OCI-LY7 (cell line): ENCODE results near the gene ARID5B. TPM values are rescaled to one million over a fixed set of nuclear protein-coding genes. Genes with fewer than 3 reads are reported as not detected.

Experiments used
- BruUV-seq: library from RNA; stranded (reverse); fragments of 400-500 nt; replicated peaks from 2 replicates; lab custom pipeline; 2021; lab: Mats Ljungman, UMichigan
- CTCF ChIA-PET: fragments of 300-600 bp; sonication (Branson Sonifier 250); formaldehyde crosslinking; loops from one replicate; lab custom pipeline; 2022; ENCODE audit warnings: antibody characterized with exemption; ENCODE audit not compliant: unreplicated experiment; lab: Charles Lee
- POLR2A ChIA-PET: fragments of 300-600 bp; sonication (Branson Sonifier 250); formaldehyde crosslinking; loops from one replicate; lab custom pipeline; 2022; ENCODE audit warnings: antibody characterized with exemption; lab: Charles Lee
- DNase-seq: peaks from one replicate; pipeline ENCODE4 v3.0.0-alpha.2; 2015; ENCODE audit warnings: low spot score
- H2AFZ ChIP-seq: fragments of 200-600 bp; sonication (generic), shearing (Covaris generic); 2 replicates; pipeline ENCODE4 v1.6.1; 2014; ENCODE audit warnings: mild to moderate bottlenecking, antibody characterized with exemption, low read length, moderate library complexity
- H3K27ac ChIP-seq: fragments of 200-600 bp; sonication (generic); 2 replicates; pipeline ENCODE4 v1.5.1; 2014; ENCODE audit warnings: mixed run types, low read depth, mild to moderate bottlenecking, moderate library complexity, low read length, inconsistent platforms; ENCODE audit not compliant: poor library complexity, severe bottlenecking
- H3K36me3 ChIP-seq: fragments of 200-600 bp; sonication (generic); 2 replicates; pipeline ENCODE4 v1.6.1; 2014; ENCODE audit warnings: mild to moderate bottlenecking, antibody characterized with exemption, low read length, moderate library complexity, mixed read lengths; ENCODE audit not compliant: insufficient read depth
- H3K4me1 ChIP-seq: fragments of 200-600 bp; sonication (generic); 2 replicates; pipeline ENCODE4 v1.5.1; 2014; ENCODE audit warnings: mild to moderate bottlenecking, low read length; ENCODE audit not compliant: insufficient read depth, poor library complexity, severe bottlenecking
- H3K4me2 ChIP-seq: fragments of 200-600 bp; sonication (generic); 2 replicates; pipeline ENCODE4 v1.6.1; 2014; ENCODE audit warnings: mild to moderate bottlenecking, low read length
- H3K4me3 ChIP-seq: fragments of 200-600 bp; sonication (generic); 2 replicates; pipeline ENCODE4 v1.5.1; 2014; ENCODE audit warnings: mild to moderate bottlenecking, low read depth, low read length; ENCODE audit not compliant: poor library complexity, severe bottlenecking
- H3K79me2 ChIP-seq: fragments of 200-600 bp; sonication (generic); 2 replicates; pipeline ENCODE4 v1.6.1; 2016; ENCODE audit warnings: low read depth, mild to moderate bottlenecking, low read length, moderate library complexity, mixed read lengths; ENCODE audit not compliant: insufficient read depth
- H3K9me2 ChIP-seq: fragments of 200-600 bp; sonication (generic); 2 replicates; pipeline ENCODE4 v1.6.1; 2016; ENCODE audit warnings: mild to moderate bottlenecking, low read length, mixed read lengths; ENCODE audit not compliant: insufficient read depth
- H3K9me3 ChIP-seq: fragments of 200-600 bp; sonication (generic); 2 replicates; pipeline ENCODE4 v1.6.1; 2014; ENCODE audit warnings: mild to moderate bottlenecking, mixed run types, low read length, mixed read lengths
- H4K20me1 ChIP-seq: fragments of 200-600 bp; sonication (generic); 2 replicates; pipeline ENCODE4 v1.6.1; 2014; ENCODE audit warnings: mild to moderate bottlenecking, antibody characterized with exemption, low read length, moderate library complexity, mixed read lengths; ENCODE audit not compliant: insufficient read depth
- CTCF ChIP-seq: fragments of 200-600 bp; sonication (generic); conservative IDR thresholded peaks from 2 replicates; pipeline ENCODE4 v1.5.1; 2014; ENCODE audit warnings: mild to moderate bottlenecking, antibody characterized with exemption, low read length, moderate library complexity, mixed read lengths
- EZH2phosphoT487 ChIP-seq: fragments of 200-600 bp; sonication (generic); IDR thresholded peaks from 2 replicates; pipeline ENCODE4 v1.6.1; 2018; ENCODE audit warnings: low read depth, borderline replicate concordance, mild to moderate bottlenecking, mixed run types, antibody characterized with exemption, low read length, moderate library complexity, mixed read lengths
- intact Hi-C: fragments of 100-400 bp; cut with micrococcal nuclease; formaldehyde crosslinking; loops from one replicate; pipeline ENCODE4 v1.10.0; 2022; ENCODE audit not compliant: unreplicated experiment
- total RNA-seq, 2 experiments: library from RNA; depleted of rRNA in 1 of 2; stranded (reverse); fragments of >200 nt in 1 of 2; shearing (Covaris generic) in 1 of 2; gene quantifications; 2 replicates each; pipeline ENCODE4 v1.2.3, GENCODE V29; 2014 to 2022

The ARID5B gene
- total RNA-seq, 2 experiments from 2014 or later: 38.0 to 56.7 TPM

- peaks cover 80% of the 10 kb centered on the region for H3K4me1 ChIP-seq
- no peak for DNase-seq
- no peaks in the 10 kb centered on the region for H4K20me1 ChIP-seq
- H3K9me2 ChIP-seq: no peaks in the 10 kb centered on the region
- TF ChIP-seq CTCF (no peak), EZH2phosphoT487 (no peak)
- POLR2A ChIA-PET: interaction anchor here (0.6 to 15.5 kb wide), 14 partner anchors 9 to 411 kb away, joined by 3 to 277 read pairs (median 8); partner anchors contain the start of gene ARID5B
- H3K36me3 ChIP-seq: peaks cover 7% of the 10 kb centered on the region; the same call in 1 of the 2 replicates
- H2AFZ ChIP-seq: no peak overlapping the region
- H3K4me3 ChIP-seq: no peak overlapping the region
- H3K4me2 ChIP-seq: no peak overlapping the region
- BruUV-seq: no TSS peak
- no peaks in the 10 kb centered on the region for H3K9me3 ChIP-seq
- CTCF ChIA-PET: interaction anchor here (0.9 to 2.8 kb wide), 3 partner anchors 10 to 205 kb away, joined by 3 to 12 read pairs (median 3); no protein-coding TSS in a partner anchor
- intact Hi-C loops: loop anchor here (2.0 to 10.0 kb wide), 4 partner anchors 51 to 415 kb away; no protein-coding TSS in a partner anchor
- no peak overlapping the region for H3K27ac ChIP-seq
- peaks cover 49% of the 10 kb centered on the region for H3K79me2 ChIP-seq
Observed at GRCh38 chr10:62039954-62040353, 138.5 kb downstream of the ARID5B start.

- no TSS peak for BruUV-seq
- H3K4me2 ChIP-seq: no peak overlapping the region
- no peaks in the 10 kb centered on the region for H3K9me3 ChIP-seq
- no peak overlapping the region for H3K27ac ChIP-seq
- no peaks in the 10 kb centered on the region for H3K9me2 ChIP-seq
- intact Hi-C loops: loop anchor here (10.0 kb wide), 1 partner anchor 414 kb away; no protein-coding TSS in a partner anchor
- no peak overlapping the region for H3K4me3 ChIP-seq
- no peak overlapping the region for H2AFZ ChIP-seq
- ChIA-PET CTCF (interaction anchor here (1.0 to 1.4 kb wide), 3 partner anchors 10 to 204 kb away, joined by 3 read pairs; no protein-coding TSS in a partner anchor), POLR2A (interaction anchor here (1.0 to 15.5 kb wide), 9 partner anchors 9 to 410 kb away, joined by 3 to 277 read pairs (median 29); partner anchors contain the start of gene ARID5B)
- 0 out of 2 replicates have a peak, but pooled peaks cover 5% of the 10 kb centered on the region for H3K36me3 ChIP-seq
- H3K79me2 ChIP-seq: peaks cover 53% of the 10 kb centered on the region
- DNase-seq: no peak
- H3K4me1 ChIP-seq: peaks cover 90% of the 10 kb centered on the region
- no peaks in the 10 kb centered on the region for H4K20me1 ChIP-seq
- TF ChIP-seq EZH2phosphoT487 (no peak), CTCF (no peak)
Observed at GRCh38 chr10:62040881-62041280, 139.4 kb downstream of the ARID5B start.

- H3K27ac ChIP-seq: peak overlapping the region; percentile 76
- H3K4me2 ChIP-seq: peak overlapping the region; percentile 20
- H3K4me3 ChIP-seq: no peak overlapping the region
- intact Hi-C loops: loop anchor here (2.0 to 10.0 kb wide), 2 partner anchors 65 to 411 kb away; no protein-coding TSS in a partner anchor
- CTCF ChIA-PET: no interaction called here
- H3K9me2 ChIP-seq: no peaks in the 10 kb centered on the region
- TF ChIP-seq EZH2phosphoT487 (no peak), CTCF (no peak)
- no TSS peak for BruUV-seq
- peak; percentile 31 for DNase-seq
- no peak overlapping the region for H2AFZ ChIP-seq
- peaks cover 57% of the 10 kb centered on the region for H3K79me2 ChIP-seq
- 0 out of 2 replicates have a peak, but pooled peaks cover 5% of the 10 kb centered on the region for H3K36me3 ChIP-seq
- no peaks in the 10 kb centered on the region for H3K9me3 ChIP-seq
- H3K4me1 ChIP-seq: peaks cover 90% of the 10 kb centered on the region
- no peaks in the 10 kb centered on the region for H4K20me1 ChIP-seq
- POLR2A ChIA-PET: interaction anchor here (0.6 to 15.5 kb wide), 20 partner anchors 9 to 607 kb away, joined by 3 to 277 read pairs (median 4); partner anchors contain the start of gene ARID5B
Observed at GRCh38 chr10:62043421-62044021, 142.0 kb downstream of the ARID5B start.
